Subcutaneous abdominal adipose tissue (tissue), 5 donors: Measurements from ENCODE around the gene CA10.

Source experiments
- H3K27ac ChIP-seq: one replicate; pipeline ENCODE4 v1.7.0; 2013; ENCODE audit warnings: low read depth, mild to moderate bottlenecking, inconsistent platforms, low read length, moderate library complexity
- H3K27me3 ChIP-seq, 5 donors: one replicate each; pipeline ENCODE4 v1.7.0; 2013; ENCODE audit warnings: low read length in 5 of 5, inconsistent platforms in 1 of 5; ENCODE audit not compliant: control insufficient read depth in 5 of 5, insufficient read depth in 4 of 5
- H3K36me3 ChIP-seq, 5 donors: one replicate each; pipeline ENCODE4 v1.7.0; 2013; ENCODE audit warnings: low read length in 5 of 5; ENCODE audit not compliant: control insufficient read depth in 5 of 5, insufficient read depth in 5 of 5
- H3K4me1 ChIP-seq, 5 donors: one replicate each; pipeline ENCODE4 v1.7.0; 2013; ENCODE audit warnings: low read length in 5 of 5, mild to moderate bottlenecking in 3 of 5, moderate library complexity in 1 of 5; ENCODE audit not compliant: control insufficient read depth in 5 of 5, insufficient read depth in 5 of 5
- H3K4me3 ChIP-seq, 5 donors: one replicate each; pipeline ENCODE4 v1.7.0; 2013; ENCODE audit warnings: low read length in 5 of 5, low read depth in 1 of 5
- H3K9ac ChIP-seq, 5 donors: one replicate each; pipeline ENCODE4 v1.7.0; 2013; ENCODE audit warnings: low read length in 5 of 5, mild to moderate bottlenecking in 4 of 5, moderate library complexity in 3 of 5
- H3K9me3 ChIP-seq, 5 donors: one replicate each; pipeline ENCODE4 v1.7.0; 2013; ENCODE audit warnings: low read length in 5 of 5; ENCODE audit not compliant: control insufficient read depth in 5 of 5
- donor health status: healthy.
- donor health status: healthy.
- donor health status: healthy.
- donor health status: healthy.
- donor health status: healthy.

CA10 gene

DNA sequence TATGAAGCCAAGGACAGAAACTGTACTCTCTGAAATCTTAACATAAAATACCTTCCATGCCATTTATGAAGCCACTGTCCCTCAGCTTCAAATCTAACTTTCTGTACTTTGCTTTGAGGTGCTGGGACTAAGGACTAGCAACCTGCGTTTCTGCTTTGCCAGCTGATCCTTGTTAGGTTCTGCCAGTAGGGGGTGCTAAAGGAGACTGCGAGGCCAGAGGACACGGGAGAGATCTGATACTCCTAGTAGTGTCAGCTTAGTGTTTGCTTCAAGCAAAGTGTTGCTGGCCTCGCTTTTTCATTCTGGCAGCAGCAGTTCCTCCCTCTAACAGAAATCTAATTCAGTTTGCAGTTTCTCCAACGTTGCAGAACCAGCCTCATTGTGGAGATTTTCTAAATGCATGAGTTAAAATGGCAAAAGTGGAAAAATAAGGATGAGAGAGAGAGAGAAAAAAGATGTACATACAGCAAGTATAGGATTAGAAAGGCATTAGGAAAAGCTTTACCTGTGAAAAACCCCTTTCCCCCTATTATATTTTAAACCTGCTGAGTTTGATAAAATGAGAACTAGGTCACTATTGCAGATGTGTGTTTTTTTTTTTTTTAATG, 297.5 kb downstream of the CA10 start:
- Histone ChIP-seq H3K9ac (no peak overlapping the region), H3K27ac (no peak overlapping the region), H3K9me3 (no peaks in the 10 kb centered on the region), H3K27me3 (peaks cover 0 to 5% (median 3%) of the 10 kb centered on the region in 5 donors), H3K4me1 (no peaks in the 10 kb centered on the region), H3K4me3 (no peak overlapping the region), H3K36me3 (no peaks in the 10 kb centered on the region)

- H3K27ac ChIP-seq, result no peak overlapping the region
- no peak overlapping the region for H3K9ac ChIP-seq
- H3K4me1 ChIP-seq, result no peaks in the 10 kb centered on the region
These were observed 301.4 kb downstream of the CA10 start for GRCh38 chr17:51857052-51857597.

DNA sequence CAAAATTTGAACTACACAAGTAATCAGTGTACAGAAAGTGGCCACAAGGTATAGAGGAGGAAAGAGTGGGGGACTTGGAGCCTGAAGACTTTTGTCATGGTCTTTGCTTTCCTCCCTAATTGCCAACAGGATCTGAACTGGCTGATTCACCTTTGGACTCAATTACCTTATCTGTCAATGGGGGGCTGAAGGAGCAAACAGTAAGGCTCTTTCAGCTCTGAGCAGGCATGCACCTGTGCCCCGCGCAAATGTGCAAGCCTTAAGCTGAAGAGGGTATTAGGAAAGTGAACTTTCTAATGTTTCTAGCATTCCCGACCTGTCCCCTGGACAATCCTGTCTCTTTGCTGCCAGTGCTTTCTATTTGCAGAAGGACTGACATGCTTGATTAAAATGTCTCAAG, 302.7 kb downstream of the CA10 start:
- Histone ChIP-seq H3K27me3 (peaks cover 0 to 7% (median 5%) of the 10 kb centered on the region in 5 donors), H3K4me1 (no peaks in the 10 kb centered on the region), H3K27ac (no peak overlapping the region), H3K4me3 (no peak overlapping the region), H3K9me3 (no peaks in the 10 kb centered on the region), H3K9ac (no peak overlapping the region), H3K36me3 (no peaks in the 10 kb centered on the region)

More at GRCh38 chr17:51857052-51857597, 301.4 kb downstream of the CA10 start:
- no peaks in the 10 kb centered on the region for H3K9me3 ChIP-seq
- no peaks in the 10 kb centered on the region for H3K36me3 ChIP-seq
- peaks cover 0 to 8% (median 5%) of the 10 kb centered on the region in 5 donors for H3K27me3 ChIP-seq
- no peak overlapping the region for H3K4me3 ChIP-seq

- Histone ChIP-seq H3K9me3 (no peaks in the 10 kb centered on the region), H3K9ac (no peak overlapping the region), H3K4me1 (no peaks in the 10 kb centered on the region), H3K4me3 (no peak overlapping the region), H3K27me3 (peaks cover 0 to 10% (median 5%) of the 10 kb centered on the region in 5 donors), H3K36me3 (no peaks in the 10 kb centered on the region), H3K27ac (no peak overlapping the region)
These were observed 304.7 kb downstream of the CA10 start for GRCh38 chr17:51853857-51854256.

GRCh38 chr17:51852603-51853002, 305.9 kb downstream of the CA10 start:
- Histone ChIP-seq H3K4me1 (no peaks in the 10 kb centered on the region), H3K36me3 (no peaks in the 10 kb centered on the region), H3K4me3 (no peak overlapping the region), H3K9me3 (no peaks in the 10 kb centered on the region), H3K27ac (no peak overlapping the region), H3K27me3 (peaks cover 0 to 10% (median 5%) of the 10 kb centered on the region in 5 donors), H3K9ac (no peak overlapping the region)

GRCh38 chr17:51850201-51850600, 308.3 kb downstream of the CA10 start:
- Histone ChIP-seq H3K27ac (no peak overlapping the region), H3K9me3 (no peaks in the 10 kb centered on the region), H3K27me3 (peaks cover 0 to 7% (median 4%) of the 10 kb centered on the region in 5 donors), H3K9ac (no peak overlapping the region), H3K36me3 (no peaks in the 10 kb centered on the region), H3K4me3 (no peak overlapping the region), H3K4me1 (no peaks in the 10 kb centered on the region)

DNA sequence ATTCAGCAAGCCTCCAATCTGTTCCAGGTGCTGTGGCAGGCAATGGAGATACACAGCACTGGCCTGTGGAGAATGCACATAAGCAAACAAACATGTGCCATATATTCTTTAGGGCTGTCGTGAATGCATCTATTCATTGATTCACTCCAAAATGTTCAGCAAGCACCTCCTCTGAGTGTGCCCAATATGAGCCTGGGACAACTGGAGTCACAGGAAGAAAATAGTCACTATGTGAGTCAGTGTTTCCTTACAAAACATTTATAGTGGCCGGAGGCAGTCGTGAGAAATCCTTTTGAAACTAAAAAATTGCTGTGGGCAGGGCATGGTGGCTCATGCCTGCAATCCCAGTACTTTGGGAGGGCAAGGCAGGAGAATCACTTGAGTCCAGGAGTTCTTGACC, 310.1 kb downstream of the CA10 start:
- Histone ChIP-seq H3K27me3 (peaks cover 0 to 2% (median 0%) of the 10 kb centered on the region in 5 donors), H3K9me3 (no peaks in the 10 kb centered on the region), H3K36me3 (no peaks in the 10 kb centered on the region), H3K27ac (no peak overlapping the region), H3K9ac (no peak overlapping the region), H3K4me3 (no peak overlapping the region), H3K4me1 (no peaks in the 10 kb centered on the region)

- Histone ChIP-seq H3K4me1 (no peaks in the 10 kb centered on the region), H3K27me3 (peaks cover 0 to 2% (median 0%) of the 10 kb centered on the region in 5 donors), H3K4me3 (no peak overlapping the region), H3K27ac (no peak overlapping the region), H3K36me3 (no peaks in the 10 kb centered on the region), H3K9me3 (no peaks in the 10 kb centered on the region), H3K9ac (no peak overlapping the region)
These were observed 311.9 kb downstream of the CA10 start for GRCh38 chr17:51846566-51846965.

GRCh38 chr17:51845776-51846175, 312.7 kb downstream of the CA10 start:
- Histone ChIP-seq H3K4me1 (no peaks in the 10 kb centered on the region), H3K36me3 (no peaks in the 10 kb centered on the region), H3K27me3 (peaks cover 0 to 2% (median 0%) of the 10 kb centered on the region in 5 donors), H3K27ac (no peak overlapping the region), H3K4me3 (no peak overlapping the region), H3K9ac (no peak overlapping the region), H3K9me3 (no peaks in the 10 kb centered on the region)

DNA sequence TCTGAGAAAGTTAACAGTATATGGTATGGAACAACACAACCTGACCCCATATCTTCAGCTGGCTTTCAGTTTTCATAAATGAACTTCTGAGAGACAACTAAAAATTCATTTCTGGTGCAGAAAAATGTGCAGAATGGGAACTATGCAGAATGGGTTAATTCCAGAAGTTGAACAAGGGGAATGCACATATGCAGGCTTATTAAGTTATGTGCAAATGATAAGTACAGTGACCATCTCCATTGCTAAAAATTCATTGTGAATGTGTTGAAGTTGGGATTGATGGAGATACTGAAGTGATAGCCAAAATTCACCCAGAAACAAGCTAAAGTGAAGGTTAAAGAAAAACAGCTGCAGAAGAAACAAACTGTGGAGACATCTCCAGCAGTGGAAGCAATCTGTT, 315.8 kb downstream of the CA10 start:
- H3K36me3 ChIP-seq, result no peaks in the 10 kb centered on the region
- H3K4me1 ChIP-seq, result no peaks in the 10 kb centered on the region
- no peaks in the 10 kb centered on the region for H3K27me3 ChIP-seq
- H3K9ac ChIP-seq, result no peak overlapping the region
- H3K4me3 ChIP-seq, result no peak overlapping the region
- no peak overlapping the region for H3K27ac ChIP-seq
- H3K9me3 ChIP-seq, result no peaks in the 10 kb centered on the region
